ENCODE data around the gene TUBB1. TPM values are rescaled to one million over a fixed set of nuclear protein-coding genes. Genes with fewer than 3 reads are reported as not detected.

The TUBB1 gene
- total RNA-seq, 1 donor from 2014 or later: 0.41 TPM

DNA sequence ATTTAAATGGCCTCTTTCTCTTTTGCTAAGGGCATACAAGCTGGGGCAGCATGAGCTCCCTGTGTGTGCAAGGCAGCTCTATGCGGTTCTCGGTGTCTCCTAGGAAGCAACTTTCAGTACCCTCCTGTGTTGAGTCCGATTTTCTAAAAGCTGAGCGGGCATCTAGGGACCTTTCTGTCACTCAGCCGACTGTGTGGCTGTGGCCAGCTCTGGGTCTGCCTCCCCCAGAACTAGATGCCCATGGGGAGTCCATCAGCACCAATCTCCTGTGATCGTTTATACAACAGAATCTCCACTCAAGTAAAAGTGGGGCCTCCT, 30.7 kb upstream of the TUBB1 start:
- no peak for FAIRE-seq
- DNase-seq (ENCODE audit: low spot score in 2 of 2): no peak

DNA sequence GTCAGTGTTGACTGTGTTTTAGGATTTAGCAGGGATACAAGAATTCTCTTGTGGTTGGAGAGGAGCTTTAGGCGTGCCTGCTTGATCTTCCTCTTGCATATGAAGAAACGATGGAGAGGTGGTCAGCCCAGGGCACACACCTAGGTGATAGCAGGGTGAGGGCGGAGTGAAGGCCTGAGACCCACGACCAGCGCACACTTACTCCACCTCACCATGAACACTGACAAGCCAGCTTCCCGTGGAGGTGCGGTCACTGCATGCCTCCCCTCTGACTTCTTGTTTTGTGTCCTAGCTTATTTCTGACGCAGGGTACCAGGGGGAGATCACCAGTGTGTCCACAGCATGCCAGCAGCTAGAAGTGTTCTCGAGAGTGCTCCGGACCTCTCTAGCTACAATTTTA, 30.0 kb upstream of the TUBB1 start:
- DNase-seq (ENCODE audit: low spot score in 2 of 2): no peak
- FAIRE-seq: no peak

DNA sequence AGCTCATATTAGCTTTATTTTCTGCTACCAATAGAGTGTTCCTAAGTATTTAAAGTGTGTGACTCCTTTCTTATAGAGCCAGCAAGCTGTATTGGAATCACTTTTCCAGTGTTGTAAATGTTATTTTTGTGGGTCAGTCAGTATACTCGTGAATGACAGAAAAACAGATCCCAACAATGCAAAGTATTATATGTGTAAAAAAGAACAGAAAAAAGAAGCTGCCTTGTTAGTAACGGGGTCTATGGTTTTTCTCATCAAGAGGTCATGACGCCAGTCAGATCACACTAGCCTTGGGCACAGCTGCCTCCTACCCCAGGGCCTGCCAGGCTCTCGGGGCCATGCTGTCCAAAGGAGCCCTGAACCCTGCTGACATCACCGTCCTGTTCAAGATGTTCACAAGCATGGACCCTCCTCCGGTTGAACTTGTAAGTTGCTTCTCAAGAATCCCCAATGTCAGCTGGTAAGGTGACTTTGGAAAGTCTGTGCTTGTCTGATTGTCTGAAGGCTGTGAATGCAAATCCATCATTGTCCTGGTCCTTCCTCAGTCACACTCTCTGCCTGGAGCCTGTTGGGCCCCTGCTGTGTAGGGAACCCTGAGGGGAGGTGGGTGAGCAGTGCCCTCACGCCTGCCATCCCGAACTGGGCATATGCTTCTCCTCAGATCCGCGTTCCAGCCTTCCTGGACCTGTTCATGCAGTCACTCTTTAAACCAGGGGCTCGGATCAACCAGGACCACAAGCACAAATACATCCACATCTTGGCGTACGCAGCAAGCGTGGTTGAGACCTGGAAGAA, 28.4 kb upstream of the TUBB1 start:
- DNase-seq (ENCODE audit: low spot score in 2 of 2) (no peak), FAIRE-seq (no peak)

- DNase-seq (ENCODE audit: low spot score in 2 of 2): no peak
- no peak for FAIRE-seq
Measured at GRCh38 chr20:58991715-58992114, 27.5 kb upstream of the TUBB1 start.

- no peak for DNase-seq (ENCODE audit: low spot score in 2 of 2)
- no peak for FAIRE-seq
Measured at GRCh38 chr20:58992911-58993310, 26.3 kb upstream of the TUBB1 start.

GRCh38 chr20:58993332-58994248, 25.6 kb upstream of the TUBB1 start:
- DNase-seq (ENCODE audit: low spot score in 2 of 2) (no peak), FAIRE-seq (no peak)

GRCh38 chr20:58994390-58995159, 24.7 kb upstream of the TUBB1 start:
- FAIRE-seq (no peak), DNase-seq (ENCODE audit: low spot score in 2 of 2) (no peak)

GRCh38 chr20:58995461-58996225, 23.6 kb upstream of the TUBB1 start:
- FAIRE-seq (no peak), DNase-seq (ENCODE audit: low spot score in 2 of 2) (no peak)

GRCh38 chr20:58996226-58996611, 23.0 kb upstream of the TUBB1 start:
- FAIRE-seq (no peak), DNase-seq (ENCODE audit: low spot score in 2 of 2) (no peak)

DNA sequence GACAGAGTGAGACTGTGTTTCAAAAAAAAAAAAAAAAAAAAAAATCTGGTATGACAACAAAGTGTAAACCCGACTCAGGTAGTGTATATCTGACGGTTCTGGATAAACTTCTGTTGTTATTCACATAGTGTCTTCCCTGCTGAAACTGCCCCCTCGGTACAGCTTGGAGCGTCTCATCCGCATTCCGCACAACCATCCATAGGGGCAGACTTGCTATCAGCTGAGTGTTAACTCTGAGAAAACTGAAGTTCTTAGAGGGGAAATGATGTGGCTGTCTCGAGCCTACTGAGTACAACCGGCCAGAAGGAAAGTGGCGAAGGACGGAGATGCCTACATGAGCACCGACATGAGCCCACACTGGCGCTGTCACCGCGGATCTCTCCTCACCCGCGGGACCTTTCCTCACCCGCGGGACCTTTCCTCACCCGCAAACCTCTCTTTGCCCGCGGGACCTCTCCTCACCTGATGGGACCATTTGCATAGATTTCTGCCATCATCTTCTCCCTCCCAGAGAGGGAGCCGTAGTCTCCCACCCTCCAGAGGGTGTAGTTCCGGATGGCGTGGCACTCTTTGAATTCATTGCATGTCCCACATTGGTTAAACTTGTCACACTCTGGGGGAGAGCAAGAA, 22.0 kb upstream of the TUBB1 start:
- DNase-seq (ENCODE audit: low spot score in 2 of 2) (no peak), FAIRE-seq (no peak)

DNA sequence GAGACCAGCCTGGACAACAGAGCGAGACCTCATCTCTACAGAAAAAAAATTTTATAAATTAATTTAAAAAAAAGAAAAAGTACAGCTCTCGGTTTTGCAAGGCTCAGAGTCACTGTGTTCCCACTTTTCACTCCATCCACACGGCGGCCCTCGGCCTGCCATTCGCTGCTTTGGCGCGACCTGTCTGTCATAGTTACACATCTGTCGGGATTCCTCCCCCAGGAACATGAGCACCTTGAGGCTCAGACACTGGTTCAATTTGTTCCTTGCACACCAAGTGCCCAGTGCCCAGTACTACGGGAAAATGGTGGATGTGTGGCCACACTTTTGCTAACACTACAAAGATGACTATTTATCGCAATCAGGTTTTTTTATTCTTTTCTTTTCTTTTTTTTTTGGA, 20.6 kb upstream of the TUBB1 start:
- no peak for FAIRE-seq
- DNase-seq (ENCODE audit: low spot score in 2 of 2): no peak

DNA sequence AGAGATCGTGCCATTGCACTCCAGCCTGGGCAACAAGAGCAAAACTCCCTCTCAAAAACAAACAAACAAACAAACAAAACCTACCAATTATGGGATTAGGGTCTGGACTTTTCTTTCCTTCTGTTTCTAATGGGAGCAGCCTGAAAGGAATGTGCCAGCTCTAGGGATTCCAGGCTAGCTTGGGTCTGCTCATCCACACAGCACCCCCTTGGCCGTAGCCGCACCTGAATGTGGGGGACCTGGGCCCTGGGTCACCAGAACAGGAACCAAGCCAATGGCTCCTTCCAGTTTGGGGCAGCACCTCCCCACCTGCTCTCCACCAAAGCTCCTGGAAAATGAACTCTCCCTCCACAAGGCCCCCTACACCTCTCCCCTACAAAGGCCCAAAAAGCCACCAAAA, 18.9 kb upstream of the TUBB1 start:
- no peak for DNase-seq (ENCODE audit: low spot score in 2 of 2)
- no peak for FAIRE-seq

DNA sequence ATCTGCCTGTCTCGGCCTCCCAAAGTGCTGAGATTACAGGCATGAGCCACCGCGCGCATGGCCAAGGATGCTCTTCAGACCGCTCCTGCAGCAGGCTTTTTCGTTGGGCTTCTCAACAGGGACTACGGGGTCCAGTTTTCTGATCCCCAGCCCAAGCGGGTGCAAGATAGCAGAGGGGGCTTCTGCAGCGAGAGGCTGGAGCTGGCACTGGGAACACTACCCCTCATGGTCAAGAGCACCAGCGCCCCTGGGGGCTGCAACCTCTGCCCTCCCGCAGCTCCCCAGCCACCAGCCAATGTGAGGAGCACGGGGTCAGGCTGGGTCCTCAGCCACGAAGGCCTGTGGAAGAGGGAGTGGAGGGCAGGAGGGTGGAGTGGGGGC, 18.2 kb upstream of the TUBB1 start:
- no peak for DNase-seq (ENCODE audit: low spot score in 2 of 2)
- FAIRE-seq: no peak

GRCh38 chr20:59001449-59002171, 17.6 kb upstream of the TUBB1 start:
- no peak for DNase-seq (ENCODE audit: low spot score in 2 of 2)
- FAIRE-seq: no peak

GRCh38 chr20:59002388-59002787, 16.8 kb upstream of the TUBB1 start:
- no peak for FAIRE-seq

DNA sequence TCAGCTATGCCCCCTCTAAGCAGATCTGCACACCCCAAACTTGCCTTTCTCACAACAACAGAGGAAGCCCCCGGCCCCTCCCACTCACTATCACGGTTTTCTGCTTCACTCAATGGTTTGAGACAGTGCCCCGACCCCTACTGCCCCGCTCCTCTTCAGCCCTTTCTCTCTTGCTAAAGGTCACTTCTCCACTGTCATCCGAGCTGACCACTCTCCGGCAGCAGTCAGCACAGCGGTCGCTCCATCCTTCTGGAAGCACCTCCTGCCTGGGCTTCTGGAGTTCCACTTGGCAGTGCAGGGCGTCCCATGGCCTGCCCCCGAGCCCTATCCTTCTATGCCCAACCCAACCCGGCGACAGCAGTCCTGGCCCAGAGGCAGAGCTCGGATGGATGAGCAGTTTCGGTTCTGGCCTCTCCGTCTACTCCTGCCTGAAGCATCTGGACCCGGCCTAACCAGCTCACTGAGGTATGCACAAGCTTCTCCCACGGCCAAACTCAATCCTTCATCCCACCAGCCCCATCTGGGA, 16.3 kb upstream of the TUBB1 start:
- DNase-seq (ENCODE audit: low spot score in 2 of 2) (no peak), FAIRE-seq (no peak)

More at GRCh38 chr20:59002388-59002787, 16.8 kb upstream of the TUBB1 start:
- no peak for DNase-seq (ENCODE audit: low spot score in 2 of 2)

GRCh38 chr20:59003836-59004492, 15.3 kb upstream of the TUBB1 start:
- FAIRE-seq (no peak), DNase-seq (ENCODE audit: low spot score in 2 of 2) (peak in 1 of 2 donors; percentile 33)

GRCh38 chr20:59004493-59004762, 14.8 kb upstream of the TUBB1 start:
- FAIRE-seq: no peak
- DNase-seq (ENCODE audit: low spot score in 2 of 2): no peak
